ENCODE data around the gene TNFRSF19. TPM values are rescaled to one million over a fixed set of nuclear protein-coding genes. Genes with fewer than 3 reads are reported as not detected.

The TNFRSF19 gene
- polyA plus RNA-seq, 5 donors = 64.8 to 106 (median 87.2) TPM

DNA sequence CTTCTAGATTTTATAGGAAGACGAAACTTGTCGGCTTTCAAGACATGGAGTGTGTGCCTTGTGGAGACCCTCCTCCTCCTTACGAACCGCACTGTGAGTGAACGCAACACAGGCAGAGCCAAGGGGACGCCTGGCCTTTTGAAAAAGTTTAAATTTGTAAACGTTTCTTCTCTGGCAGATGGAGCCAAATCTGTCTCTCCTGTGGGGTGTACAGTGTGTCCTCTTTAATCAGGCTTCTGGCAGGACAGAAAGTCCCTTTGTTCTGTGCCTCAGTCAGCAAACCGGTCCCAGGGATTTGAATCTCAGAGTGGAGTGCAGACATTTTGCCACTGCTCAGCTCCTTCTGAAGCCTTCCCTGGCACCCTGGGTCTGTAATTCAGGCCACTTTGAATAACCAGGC is 56.5 kb downstream of the TNFRSF19 start:
- no peak for DNase-seq

DNA sequence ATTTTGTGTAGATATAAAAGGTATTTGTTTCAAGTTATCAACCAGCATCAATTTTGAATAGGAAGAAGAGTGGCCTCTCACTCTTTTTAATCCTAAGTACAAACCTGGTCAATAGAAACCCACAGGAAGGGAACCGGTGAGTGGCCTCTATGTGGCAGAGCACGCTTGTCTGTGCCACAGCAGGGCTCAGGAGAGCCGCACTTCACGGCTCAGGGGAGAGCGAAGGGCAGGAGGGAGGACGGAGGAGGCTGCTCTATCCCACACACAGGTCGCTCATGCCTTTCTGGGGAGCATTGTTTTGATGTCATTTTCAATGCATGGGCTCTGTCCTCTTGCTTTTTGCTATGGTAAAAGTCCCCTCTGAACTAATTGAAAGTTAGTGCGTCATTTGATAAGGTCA is 57.2 kb downstream of the TNFRSF19 start:
- DNase-seq = no peak

DNA sequence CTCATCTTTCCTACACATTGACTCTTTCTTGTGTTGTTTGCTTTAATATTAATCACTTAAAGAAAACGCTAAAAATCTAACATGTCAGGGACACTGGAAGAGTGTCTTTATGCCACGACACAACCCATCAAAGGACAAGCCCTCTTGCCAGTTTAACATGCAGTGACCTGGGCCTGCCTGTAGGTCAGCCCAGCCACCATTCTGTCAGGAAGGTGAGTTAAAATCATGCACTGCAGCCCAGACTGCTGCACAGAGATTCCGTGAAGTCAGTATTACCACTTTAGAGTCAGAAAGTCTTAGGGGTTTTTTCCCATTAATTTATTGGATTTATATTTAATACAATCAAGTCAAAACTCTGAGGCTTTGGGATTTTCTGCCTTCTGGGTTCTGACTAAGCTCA is 58.0 kb downstream of the TNFRSF19 start:
- DNase-seq = no peak

DNA sequence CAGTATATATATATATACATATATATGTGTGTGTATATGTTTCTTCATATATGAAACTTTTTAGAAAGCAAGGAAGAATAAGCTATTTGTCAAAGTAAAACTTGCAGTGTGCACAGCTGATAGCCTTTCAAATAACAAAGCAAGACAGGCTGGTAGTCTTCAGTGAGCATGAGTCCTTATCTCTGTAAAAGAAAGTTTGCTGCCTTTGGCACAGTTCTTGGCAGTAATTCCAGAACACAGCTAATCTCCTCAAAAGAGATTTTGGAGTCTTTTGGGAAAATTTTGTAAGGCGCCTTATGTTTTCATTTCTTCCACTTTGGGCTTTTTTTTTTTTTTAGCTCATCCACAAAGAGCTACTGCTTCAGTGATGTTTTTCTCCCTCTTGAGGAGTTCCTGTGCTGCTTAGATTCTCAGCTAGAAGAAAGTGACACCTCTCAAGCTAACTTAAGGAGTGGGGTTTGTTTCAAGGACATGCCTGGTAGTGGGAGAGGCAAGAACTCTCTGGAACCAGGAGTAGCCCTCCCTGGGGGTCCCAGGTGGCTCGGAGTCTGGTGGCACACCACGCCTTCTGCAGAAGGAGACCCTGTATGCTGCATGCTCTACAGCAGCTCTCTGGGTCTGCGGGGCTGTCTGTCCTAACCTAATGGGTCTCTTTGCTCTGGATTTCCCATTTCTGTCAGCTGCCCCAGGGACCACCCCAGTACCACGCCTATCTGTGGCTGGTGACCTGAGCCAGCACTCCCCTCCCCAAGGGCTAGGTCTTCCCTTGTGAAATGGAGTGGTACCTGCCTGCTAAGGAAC is 58.8 kb downstream of the TNFRSF19 start:
- peak in 1 of 2 donors; percentile 31 for DNase-seq

DNA sequence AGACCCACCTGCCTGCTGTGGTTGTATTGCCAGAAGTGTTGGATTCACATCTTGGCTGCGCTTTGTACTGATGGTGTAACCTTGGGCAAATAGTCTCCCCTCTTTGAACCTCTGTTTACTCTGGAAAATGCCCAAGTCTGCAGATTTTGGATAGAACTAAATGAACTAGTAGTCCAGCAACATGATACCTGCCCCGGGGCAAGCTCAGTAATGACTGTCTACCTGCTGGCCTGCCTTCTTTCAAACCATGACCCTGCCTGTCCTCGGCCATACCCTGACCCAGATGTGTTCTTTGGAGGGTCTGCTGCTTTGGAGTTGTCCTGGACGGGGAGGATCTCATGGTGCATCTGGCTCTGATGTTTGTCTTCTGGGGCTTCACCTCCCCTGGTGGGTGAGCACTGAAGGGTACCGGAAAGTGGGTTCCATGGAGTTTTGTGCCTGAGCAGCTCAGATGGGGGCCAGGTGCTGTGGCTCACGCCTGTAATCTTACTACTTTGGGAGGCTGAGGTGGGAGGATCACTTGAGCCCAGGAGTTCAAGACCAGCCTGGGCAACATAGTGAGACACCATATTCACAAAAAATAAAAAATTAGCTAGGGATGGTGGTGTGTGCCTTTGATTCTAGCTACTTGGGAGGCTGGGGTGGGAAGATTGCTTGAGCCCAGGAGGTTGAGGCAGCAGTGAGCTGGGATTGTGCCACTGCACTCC is 59.5 kb downstream of the TNFRSF19 start:
- no peak for DNase-seq

DNA sequence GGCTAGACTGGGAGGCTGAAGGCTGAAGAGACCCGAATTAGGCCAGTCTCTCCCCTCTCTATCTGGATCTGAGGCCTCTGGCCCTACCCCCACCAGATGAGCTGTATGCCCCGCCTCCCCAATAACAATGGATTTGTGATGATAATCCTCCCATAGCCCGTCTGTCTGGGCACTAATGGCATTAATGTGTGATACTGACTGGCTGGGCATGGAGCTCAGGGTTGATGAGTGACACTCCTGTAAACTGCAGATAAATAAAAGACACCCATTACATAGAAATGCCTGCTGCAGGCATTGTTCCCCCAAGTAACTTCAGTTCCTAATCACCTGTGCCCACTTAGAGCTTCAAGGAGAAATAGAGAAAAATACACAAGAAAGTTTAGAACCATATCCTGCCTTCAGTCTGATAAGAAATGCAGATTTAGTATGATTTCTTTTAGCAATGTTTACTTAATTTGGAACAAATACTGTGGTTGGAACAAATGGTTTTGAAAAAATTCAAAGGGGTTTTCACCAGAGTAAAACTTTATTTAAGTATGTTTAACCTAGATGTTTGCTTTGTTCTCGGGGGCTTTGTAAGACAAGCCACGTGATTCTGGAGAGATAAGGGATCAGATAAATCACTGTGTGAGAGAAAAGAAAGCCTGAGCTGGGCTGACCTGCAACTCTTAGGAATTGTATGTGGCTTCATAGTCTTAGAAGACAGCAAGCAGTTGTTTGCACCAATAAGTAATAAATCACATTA is 60.3 kb downstream of the TNFRSF19 start:
- peak in 1 of 2 donors; percentile 24 for DNase-seq

DNA sequence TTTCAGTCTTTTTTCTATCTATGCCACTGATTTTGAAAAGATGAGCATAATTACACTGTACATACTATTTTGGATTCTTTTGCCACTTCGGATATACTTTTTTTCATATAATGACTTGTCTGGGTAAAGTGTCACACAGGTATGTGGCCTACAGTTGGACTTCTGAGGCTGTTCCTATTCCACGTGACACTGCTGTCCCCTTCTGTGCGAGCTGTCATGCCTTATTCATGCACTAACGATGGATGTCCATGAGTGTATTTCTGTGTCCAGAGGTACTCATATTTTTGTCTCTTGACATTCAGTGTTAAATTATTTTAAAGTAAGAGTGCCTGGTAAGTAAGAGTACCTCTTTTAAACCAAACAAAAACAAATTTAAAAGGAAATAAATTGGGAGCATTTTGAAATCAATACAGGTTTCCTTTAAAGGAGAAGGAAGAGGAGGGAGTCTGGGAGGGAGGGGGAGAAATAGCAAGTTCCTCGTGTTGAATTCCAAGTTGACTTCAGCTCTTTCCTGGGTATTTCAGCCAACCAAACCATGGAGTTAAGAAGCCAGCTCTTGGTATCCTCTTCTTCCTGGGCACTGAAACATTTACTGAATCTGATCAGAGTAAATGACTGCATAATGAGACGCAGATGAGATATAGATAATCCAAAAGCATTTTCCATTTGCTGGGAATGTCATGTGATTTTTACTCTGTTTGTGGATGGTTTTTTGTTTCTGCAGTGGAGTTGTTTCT is 61.3 kb downstream of the TNFRSF19 start:
- DNase-seq = no peak

DNA sequence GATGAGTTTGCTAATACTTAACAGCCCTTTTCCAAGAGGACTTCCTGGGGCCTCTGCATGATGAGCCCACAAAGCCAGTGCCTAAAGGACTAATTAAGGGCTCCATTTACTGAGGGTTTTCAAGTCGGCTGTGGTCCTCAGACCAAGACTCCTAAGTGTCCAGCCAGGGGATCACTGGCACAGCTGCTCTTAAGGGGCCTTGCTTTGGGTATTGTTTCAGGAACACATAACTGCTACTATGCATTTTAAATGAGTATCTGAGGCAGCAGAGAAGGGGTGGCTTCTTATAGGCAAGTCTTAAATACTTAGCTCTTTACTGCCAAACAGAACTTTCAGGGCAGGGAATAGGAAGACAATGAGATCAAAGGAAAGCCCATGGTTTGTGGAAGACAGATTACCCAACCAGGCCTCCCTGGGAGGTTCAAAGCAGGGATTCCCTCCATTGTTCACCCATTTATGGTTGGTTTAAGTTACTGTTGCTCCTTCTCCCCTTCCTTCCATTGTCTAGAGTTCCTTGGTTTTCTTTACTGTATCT is 61.9 kb downstream of the TNFRSF19 start:
- DNase-seq = no peak

DNA sequence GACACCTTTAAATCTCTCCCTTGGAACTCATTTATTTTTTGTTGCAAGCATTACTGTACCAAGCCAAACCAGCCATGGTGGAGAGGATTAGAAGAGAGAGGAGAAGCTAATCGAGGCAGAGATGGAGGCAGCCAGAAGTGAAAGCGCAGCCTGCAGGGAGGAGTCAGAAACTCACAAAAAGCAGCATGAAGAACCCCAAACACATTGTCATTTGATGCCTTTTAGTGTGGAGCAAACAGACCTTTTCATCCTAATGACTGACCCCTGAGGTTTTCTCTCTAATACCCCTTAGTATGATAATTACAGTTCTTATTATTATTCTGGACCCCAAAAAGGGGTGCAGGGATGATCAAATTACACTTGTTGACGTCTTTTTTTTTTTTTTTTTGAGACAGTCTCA is 62.5 kb downstream of the TNFRSF19 start:
- DNase-seq = no peak

DNA sequence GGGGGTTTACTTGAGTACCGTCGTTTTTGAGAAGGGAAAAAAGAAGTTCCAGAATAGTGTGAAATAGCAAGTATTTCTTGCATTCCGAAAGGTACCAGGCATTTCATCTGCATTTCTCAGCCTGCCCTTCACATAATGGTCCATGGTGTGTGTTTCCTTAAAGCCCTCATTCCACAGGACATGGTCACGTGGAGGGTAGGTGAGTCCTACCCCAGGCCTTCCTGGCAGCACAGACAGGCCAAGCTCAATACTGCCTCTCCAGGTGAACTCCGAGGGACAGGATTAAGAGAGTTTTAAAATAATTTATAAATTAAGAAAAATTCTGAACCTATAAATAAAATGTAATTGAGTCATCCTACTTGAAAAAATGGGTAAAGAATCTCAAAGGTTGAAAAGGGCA is 64.7 kb downstream of the TNFRSF19 start:
- no peak for DNase-seq

DNA sequence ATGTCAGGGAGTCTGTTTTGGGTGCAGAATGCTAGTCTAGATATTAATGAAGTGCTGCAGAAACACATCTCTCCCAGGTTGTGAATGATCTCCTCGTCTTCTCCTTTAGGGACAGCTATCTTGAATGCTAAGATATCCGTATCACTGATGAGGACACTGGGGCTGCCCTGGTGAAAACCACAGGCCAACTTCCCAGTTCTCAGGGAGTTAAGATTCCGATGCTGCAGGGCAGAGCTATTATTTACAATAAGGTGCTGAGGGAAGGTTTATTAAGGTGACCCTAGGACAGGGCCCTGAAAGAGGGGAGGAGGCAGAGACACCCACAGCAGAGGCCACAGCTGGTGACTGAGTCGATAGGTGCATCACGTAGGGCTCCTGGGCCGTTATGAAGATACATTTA is 66.1 kb downstream of the TNFRSF19 start:
- DNase-seq = no peak

DNA sequence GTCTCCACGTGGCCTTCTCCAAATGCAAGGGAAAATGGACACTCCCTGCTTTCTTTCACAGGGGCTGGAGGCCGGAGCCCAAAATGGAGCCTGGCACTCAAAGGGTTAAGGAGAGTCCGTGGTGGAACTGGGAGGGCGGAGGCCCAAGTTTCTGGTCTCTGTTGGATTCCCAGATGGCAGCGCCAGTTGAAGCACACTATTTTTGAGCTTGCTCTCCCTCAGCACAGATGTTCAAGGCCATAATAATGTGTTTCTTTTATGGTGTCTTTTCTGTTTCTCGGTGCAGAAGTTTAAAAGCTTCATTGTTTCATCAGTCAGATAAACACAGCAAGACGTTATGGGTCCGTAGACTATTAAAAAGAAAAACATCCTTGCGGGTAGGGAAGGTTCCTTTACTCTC is 67.6 kb downstream of the TNFRSF19 start:
- no peak for DNase-seq

DNA sequence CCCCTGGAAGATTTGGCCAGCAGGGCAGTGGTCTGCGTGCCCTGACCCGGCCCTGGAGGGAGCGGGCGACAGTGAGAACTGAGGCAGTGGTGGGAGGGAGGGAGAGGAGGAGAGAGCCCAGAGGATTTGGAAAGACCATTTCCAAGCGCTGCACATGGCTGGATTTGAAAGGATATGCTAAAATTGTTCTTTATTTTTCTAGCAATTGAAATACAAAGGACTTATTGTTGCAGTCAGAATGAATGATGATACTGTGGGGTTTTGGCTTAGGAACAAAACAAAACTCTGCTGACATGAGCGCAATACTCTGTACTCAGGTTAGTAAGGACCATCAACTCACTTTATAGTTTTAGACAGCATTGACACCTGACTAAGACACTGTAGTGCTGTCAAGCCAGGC is 69.5 kb downstream of the TNFRSF19 start:
- no peak for DNase-seq

DNA sequence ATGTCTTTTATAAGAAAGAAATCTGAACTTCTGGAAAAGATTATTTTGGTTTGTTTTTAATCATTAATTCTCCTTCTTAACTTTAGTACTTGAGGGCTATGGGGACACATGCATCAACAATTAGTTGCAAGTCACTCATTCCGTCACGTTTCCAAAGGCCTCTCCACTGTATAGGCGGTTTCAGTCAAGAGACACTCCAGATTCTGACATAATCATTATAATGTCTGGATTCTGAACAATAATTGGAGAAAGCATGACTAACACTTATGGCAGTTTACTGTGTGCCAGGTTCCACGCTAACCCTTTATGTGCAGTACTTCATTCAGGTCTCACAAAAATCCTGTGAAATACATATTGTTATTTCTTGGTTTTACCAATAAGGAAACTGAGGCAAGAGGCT is 71.9 kb downstream of the TNFRSF19 start:
- no peak for DNase-seq

DNA sequence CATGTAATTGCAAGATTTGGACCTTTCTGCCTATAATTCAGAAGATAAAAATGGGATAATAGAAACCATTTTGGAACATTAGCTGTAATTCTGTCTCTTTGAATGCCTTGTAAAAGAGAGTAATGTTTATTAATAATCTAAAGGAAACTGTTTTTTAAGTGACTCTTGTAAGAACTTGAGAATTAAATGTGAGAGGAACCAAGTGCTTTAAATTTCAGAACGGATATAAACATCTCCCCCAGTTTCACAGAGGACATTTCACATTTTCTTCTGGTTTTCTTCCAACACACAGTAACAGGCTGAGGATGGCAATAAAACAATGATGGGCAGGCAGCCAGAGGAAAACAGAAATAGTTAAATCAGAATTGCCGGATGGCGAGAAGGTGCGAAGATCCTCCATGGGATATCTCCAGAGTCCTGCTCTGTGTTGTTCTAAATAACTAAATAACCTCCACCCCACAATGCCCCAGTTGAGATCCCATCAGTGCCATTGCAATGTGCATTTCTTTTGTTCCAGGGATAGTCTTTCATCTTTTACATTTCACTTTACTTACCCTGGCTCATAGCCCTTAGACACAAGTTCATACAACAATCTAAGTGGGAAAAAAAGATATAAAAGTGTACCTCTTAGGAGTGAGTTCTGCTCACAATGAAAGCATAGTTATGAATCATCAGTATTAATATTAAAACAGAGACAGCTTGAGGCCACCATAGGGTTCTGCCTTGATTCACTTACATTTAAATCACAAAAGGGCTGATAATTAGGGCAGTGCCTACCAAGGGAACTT is 73.3 kb downstream of the TNFRSF19 start:
- no peak for DNase-seq

DNA sequence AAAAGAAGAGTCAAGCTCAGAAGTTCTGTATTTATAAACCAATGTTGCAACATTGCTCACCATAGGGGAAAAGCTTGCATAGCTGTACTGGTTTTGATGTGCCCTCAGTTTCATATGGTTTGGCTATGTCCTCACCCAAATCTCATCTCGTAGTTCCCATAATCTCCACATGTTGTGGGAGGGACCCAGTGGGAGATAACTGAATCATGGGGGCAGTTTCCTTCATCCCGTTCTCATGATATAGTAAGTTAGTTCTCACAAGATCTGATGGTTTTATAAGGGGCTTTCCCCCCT is 73.9 kb downstream of the TNFRSF19 start:
- no peak for DNase-seq

DNA sequence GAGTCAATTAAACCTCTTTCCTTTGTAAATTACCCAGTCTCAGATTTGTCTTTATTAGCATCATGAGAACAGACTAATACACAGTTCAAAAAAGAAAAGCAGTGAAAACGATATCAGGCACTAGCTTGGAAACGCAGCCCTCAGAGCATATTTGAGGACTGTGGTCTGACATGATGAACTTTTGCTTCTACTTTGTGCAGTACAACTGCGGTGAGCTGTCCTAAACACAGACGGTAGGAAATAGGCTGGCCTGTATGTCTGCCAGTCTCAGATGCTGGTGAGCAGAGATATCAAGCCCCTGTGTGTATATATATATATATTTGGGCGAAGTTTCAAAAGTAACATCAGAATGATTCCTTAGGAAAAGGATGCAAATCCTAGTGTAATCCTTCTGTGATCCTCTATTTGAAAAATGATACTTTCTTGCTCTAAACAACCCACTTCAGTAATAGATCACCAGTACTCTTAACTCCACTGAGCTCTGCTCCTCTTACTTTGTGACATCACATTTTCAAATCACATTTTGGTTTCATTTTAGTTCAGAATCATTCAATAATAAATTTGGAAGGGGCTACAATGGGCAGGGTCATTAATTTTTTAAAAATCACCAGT is 74.4 kb downstream of the TNFRSF19 start:
- DNase-seq = no peak

DNA sequence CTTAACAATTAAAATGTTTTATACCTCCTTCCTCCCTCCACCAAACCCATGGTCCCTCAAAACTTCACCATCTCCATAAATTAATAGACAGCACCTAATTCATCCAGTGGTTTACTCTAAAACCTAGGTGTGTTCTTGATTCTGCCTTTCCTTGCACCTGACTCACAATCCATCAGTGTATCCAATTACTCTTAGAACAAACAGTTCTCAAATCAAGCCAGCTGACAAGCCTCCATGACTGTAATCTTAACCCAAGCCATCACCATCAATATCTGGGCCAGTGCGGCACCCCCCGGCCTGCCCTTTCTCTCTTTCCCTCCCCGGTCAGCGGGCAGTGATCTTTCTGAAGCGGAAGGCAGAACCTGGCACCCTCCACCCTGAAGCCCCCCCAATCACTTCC is 75.6 kb downstream of the TNFRSF19 start:
- no peak for DNase-seq

DNA sequence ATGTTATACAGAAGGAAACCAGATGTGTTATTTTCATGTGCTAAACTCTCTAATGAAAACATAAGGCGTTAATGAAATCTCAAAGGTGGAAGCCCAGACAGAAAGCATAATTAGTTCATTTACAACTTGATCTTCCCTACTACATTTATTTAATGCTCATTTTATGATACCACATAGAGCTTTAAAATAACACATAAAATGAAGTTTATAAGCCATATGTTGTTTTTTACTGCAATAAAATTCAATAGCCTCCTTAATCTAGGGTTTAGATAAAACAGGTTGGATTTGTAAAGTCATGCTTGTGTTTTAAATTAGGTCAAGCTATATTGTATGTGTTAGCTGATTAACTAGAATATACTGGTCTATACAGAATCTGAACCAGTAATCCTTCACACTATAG is 81.2 kb downstream of the TNFRSF19 start:
- DNase-seq = no peak

DNA sequence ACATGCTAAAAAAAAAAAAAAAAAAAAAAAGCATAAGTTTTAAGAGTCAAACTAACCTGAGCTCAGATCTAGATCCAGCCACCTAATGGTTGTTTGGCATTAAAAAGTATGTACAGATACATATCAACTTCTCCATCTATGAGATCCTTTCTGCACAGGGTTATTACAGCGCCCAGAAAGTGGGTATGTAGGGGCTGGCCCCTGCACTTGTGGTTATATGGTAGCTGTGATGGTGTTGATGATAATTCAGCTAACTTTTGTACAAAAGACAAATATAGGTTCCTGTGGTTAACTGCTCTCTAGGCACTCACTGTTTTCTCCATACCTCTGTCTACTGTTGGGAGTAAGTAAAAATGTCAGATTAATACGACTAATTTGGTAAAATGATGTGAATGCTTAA is 81.7 kb downstream of the TNFRSF19 start:
- no peak for DNase-seq
